GM19193 (cell line): ENCODE measurements around the gene CADM2.

ENCODE experiments used
- POLR2A ChIP-seq: IDR thresholded peaks from 4 replicates; pipeline ENCODE4 v1.6.1; 2011; ENCODE audit not compliant: insufficient read depth, insufficient read length; ENCODE audit errors: extremely low read depth

The CADM2 gene

GRCh38 chr3:85120879-85121278 lies 162.1 kb downstream of the CADM2 start:
- no peak for TF ChIP-seq POLR2A

- no peak for TF ChIP-seq POLR2A
Measured at GRCh38 chr3:85142626-85143025, 183.8 kb downstream of the CADM2 start.

GRCh38 chr3:85148036-85148435 lies 189.2 kb downstream of the CADM2 start:
- no peak for TF ChIP-seq POLR2A

- TF ChIP-seq POLR2A, result no peak
Measured at GRCh38 chr3:85151555-85151954, 192.8 kb downstream of the CADM2 start.

GRCh38 chr3:85159376-85159775 lies 200.6 kb downstream of the CADM2 start:
- no peak for TF ChIP-seq POLR2A

GRCh38 chr3:85161544-85161943 lies 202.8 kb downstream of the CADM2 start:
- TF ChIP-seq POLR2A, result no peak

- TF ChIP-seq POLR2A, result no peak
Measured at GRCh38 chr3:85162905-85163304, 204.1 kb downstream of the CADM2 start.

- no peak for TF ChIP-seq POLR2A
Measured at GRCh38 chr3:85164436-85164835, 205.6 kb downstream of the CADM2 start.

- no peak for TF ChIP-seq POLR2A
Measured at GRCh38 chr3:85167576-85167975, 208.8 kb downstream of the CADM2 start.

- TF ChIP-seq POLR2A, result no peak
Measured at GRCh38 chr3:85170646-85171045, 211.9 kb downstream of the CADM2 start.

GRCh38 chr3:85171976-85172375 lies 213.2 kb downstream of the CADM2 start:
- TF ChIP-seq POLR2A, result no peak

- TF ChIP-seq POLR2A, result no peak
Measured at GRCh38 chr3:85176799-85177198, 218.0 kb downstream of the CADM2 start.

- no peak for TF ChIP-seq POLR2A
Measured at GRCh38 chr3:85182975-85183752, 224.4 kb downstream of the CADM2 start.

- TF ChIP-seq POLR2A, result no peak
Measured at GRCh38 chr3:85185495-85185894, 226.7 kb downstream of the CADM2 start.

GRCh38 chr3:85189731-85190130 lies 230.9 kb downstream of the CADM2 start:
- TF ChIP-seq POLR2A, result no peak

- no peak for TF ChIP-seq POLR2A
Measured at GRCh38 chr3:85193565-85193964, 234.8 kb downstream of the CADM2 start.

GRCh38 chr3:85208650-85209049 lies 249.9 kb downstream of the CADM2 start:
- no peak for TF ChIP-seq POLR2A

GRCh38 chr3:85210540-85210939 lies 251.8 kb downstream of the CADM2 start:
- no peak for TF ChIP-seq POLR2A

GRCh38 chr3:85228966-85229365 lies 270.2 kb downstream of the CADM2 start:
- TF ChIP-seq POLR2A, result no peak
